ENCODE measurements around the gene TMUB2. TPM values are rescaled to one million over a fixed set of nuclear protein-coding genes. Genes with fewer than 3 reads are reported as not detected.

TMUB2 gene
- total and polyA plus RNA-seq, 2 of the 13 experiments (the other 11 are each of a cell fraction or from before 2014, with no cell fraction given): 26.9 to 50.8 TPM

GRCh38 chr17:44222112-44222869 is 35.5 kb downstream of the TMUB2 start (continued):
- no peak for TF ChIP-seq TGIF2 (CRISPR knock-in tag; IDR thresholded peaks at IDR 0.05)
- TF ChIP-seq, protein P1, sequence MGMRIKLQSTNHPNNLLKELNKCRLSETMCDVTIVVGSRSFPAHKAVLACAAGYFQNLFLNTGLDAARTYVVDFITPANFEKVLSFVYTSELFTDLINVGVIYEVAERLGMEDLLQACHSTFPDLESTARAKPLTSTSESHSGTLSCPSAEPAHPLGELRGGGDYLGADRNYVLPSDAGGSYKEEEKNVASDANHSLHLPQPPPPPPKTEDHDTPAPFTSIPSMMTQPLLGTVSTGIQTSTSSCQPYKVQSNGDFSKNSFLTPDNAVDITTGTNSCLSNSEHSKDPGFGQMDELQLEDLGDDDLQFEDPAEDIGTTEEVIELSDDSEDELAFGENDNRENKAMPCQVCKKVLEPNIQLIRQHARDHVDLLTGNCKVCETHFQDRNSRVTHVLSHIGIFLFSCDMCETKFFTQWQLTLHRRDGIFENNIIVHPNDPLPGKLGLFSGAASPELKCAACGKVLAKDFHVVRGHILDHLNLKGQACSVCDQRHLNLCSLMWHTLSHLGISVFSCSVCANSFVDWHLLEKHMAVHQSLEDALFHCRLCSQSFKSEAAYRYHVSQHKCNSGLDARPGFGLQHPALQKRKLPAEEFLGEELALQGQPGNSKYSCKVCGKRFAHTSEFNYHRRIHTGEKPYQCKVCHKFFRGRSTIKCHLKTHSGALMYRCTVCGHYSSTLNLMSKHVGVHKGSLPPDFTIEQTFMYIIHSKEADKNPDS (CRISPR knock-in tag; IDR thresholded peaks at IDR 0.05): no peak
- TF ChIP-seq ZNF746 (CRISPR knock-in tag; IDR thresholded peaks at IDR 0.05): peak; percentile 40; the same call in 1 of the 2 replicates
- no peak for TF ChIP-seq ZNF256 (CRISPR knock-in tag; conservative IDR thresholded peaks at IDR 0.05)
- TF ChIP-seq NCOR1 (IDR thresholded peaks at IDR 0.05; ENCODE audit: borderline replicate concordance, low read length): no peak
- TF ChIP-seq RERE (CRISPR knock-in tag; IDR thresholded peaks at IDR 0.05; ENCODE audit: low read depth): no peak
- no peak for TF ChIP-seq ZNF709 (CRISPR knock-in tag; IDR thresholded peaks at IDR 0.05)
- no peak for TF ChIP-seq TBX3 (IDR thresholded peaks at IDR 0.05; ENCODE audit: borderline replicate concordance)
- TF ChIP-seq, protein P2, sequence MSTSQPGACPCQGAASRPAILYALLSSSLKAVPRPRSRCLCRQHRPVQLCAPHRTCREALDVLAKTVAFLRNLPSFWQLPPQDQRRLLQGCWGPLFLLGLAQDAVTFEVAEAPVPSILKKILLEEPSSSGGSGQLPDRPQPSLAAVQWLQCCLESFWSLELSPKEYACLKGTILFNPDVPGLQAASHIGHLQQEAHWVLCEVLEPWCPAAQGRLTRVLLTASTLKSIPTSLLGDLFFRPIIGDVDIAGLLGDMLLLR (CRISPR knock-in tag; IDR thresholded peaks at IDR 0.05): 0 out of 2 replicates have a peak, but pooled peaks have one; percentile 35
- no peak for TF ChIP-seq BORCS8-MEF2B (CRISPR knock-in tag; IDR thresholded peaks at IDR 0.05)
- no peak for TF ChIP-seq SMAD1 (CRISPR knock-in tag; IDR thresholded peaks at IDR 0.05; ENCODE audit: borderline replicate concordance, low read depth)
- TF ChIP-seq FOXA1 (IDR thresholded peaks at IDR 0.05): no peak
- no peak for TF ChIP-seq FOXA1 (CRISPR knock-in tag; IDR thresholded peaks at IDR 0.05)
- TF ChIP-seq, protein P3, sequence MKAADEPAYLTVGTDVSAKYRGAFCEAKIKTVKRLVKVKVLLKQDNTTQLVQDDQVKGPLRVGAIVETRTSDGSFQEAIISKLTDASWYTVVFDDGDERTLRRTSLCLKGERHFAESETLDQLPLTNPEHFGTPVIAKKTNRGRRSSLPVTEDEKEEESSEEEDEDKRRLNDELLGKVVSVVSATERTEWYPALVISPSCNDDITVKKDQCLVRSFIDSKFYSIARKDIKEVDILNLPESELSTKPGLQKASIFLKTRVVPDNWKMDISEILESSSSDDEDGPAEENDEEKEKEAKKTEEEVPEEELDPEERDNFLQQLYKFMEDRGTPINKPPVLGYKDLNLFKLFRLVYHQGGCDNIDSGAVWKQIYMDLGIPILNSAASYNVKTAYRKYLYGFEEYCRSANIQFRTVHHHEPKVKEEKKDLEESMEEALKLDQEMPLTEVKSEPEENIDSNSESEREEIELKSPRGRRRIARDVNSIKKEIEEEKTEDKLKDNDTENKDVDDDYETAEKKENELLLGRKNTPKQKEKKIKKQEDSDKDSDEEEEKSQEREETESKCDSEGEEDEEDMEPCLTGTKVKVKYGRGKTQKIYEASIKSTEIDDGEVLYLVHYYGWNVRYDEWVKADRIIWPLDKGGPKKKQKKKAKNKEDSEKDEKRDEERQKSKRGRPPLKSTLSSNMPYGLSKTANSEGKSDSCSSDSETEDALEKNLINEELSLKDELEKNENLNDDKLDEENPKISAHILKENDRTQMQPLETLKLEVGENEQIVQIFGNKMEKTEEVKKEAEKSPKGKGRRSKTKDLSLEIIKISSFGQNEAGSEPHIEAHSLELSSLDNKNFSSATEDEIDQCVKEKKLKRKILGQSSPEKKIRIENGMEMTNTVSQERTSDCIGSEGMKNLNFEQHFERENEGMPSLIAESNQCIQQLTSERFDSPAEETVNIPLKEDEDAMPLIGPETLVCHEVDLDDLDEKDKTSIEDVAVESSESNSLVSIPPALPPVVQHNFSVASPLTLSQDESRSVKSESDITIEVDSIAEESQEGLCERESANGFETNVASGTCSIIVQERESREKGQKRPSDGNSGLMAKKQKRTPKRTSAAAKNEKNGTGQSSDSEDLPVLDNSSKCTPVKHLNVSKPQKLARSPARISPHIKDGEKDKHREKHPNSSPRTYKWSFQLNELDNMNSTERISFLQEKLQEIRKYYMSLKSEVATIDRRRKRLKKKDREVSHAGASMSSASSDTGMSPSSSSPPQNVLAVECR (CRISPR knock-in tag; IDR thresholded peaks at IDR 0.05; ENCODE audit: borderline replicate concordance): peak; percentile 48; the same call in 1 of the 2 replicates
- TF ChIP-seq ZNF556 (CRISPR knock-in tag; IDR thresholded peaks at IDR 0.05; ENCODE audit: borderline replicate concordance): no peak

Measured in HepG2 (cell line).